ENCODE results near the gene EVI2B. TPM values are rescaled to one million over a fixed set of nuclear protein-coding genes. Genes with fewer than 3 reads are reported as not detected.

Gene EVI2B
- 2.9 and 3.2 TPM in 2 replicates for total RNA-seq

GRCh38 chr17:31313982-31314781 is at the start of gene EVI2B:
Gene EVI2B (minus strand): TSS chr17:31314054. CDS start chr17:31305609, 8,445 bp downstream.

GRCh38 chr17:31321481-31321880 is 7.6 kb upstream of the EVI2B start, which contains the start of gene EVI2A:
Gene EVI2A (minus strand): TSS chr17:31321622. CDS start chr17:31319013, 2,609 bp downstream.

GRCh38 chr17:31297090-31297489 is 16.8 kb downstream of the EVI2B start, which contains the start of gene OMG:
Gene OMG (minus strand): TSS chr17:31297239. CDS start chr17:31296331, 908 bp downstream.

Other genes starting within 250 kb of the EVI2B start
- 38.1 and 47.3 TPM in 2 replicates for gene NF1, start 219.1 kb downstream of the EVI2B start, total RNA-seq
- 1.9 and 4.5 TPM in 2 replicates for gene OMG, start 16.8 kb downstream of the EVI2B start, total RNA-seq
- gene EVI2A, start 7.6 kb upstream of the EVI2B start, total RNA-seq = 7.6 and 7.8 TPM in 2 replicates
- gene RAB11FIP4, start 77.6 kb upstream of the EVI2B start, total RNA-seq = 0.34 and 0.75 TPM in 2 replicates

All from cardiac ventricle fibroblast (primary cell).